ENCODE results near the gene CDH3. TPM values are rescaled to one million over a fixed set of nuclear protein-coding genes. Genes with fewer than 3 reads are reported as not detected.
"Not testable (repeated sequence)": the region's sequence is repeated elsewhere in the genome, so short reads cannot be mapped to it uniquely, and the experiment has no call there.

Gene CDH3
- total RNA-seq, 1 donor from 2014 or later, result 1.1 TPM

DNA sequence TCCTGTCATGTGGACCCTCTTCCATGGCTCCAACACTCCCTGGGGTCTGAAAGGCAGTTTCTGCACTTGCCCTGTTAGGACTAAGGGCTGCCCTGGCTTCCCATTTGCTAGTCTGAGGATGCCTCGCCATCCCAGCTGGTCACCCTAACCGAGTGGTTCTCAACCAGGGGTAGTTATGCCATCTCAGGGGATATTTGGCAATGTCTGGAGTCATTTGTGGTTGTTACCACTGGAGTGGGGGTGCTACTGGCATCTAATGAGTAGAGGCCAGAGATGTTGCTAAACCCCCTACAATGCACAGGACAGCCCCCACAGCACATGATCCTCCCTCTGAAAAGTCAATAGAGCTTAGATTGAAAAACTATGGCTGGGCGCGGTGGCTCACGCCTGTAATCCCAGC is 65.1 kb downstream of the CDH3 start:
- Mint-ChIP-seq H3K4me3 (ENCODE audit: unreplicated experiment) (no peak overlapping the region), H3K9me3 (ENCODE audit: low read depth) (no peaks in the 10 kb centered on the region), H3K27ac (ENCODE audit: unreplicated experiment) (no peak overlapping the region), H3K36me3 (ENCODE audit: low read depth) (peaks cover 1% of the 10 kb centered on the region), H3K27me3 (ENCODE audit: low read depth) (peaks cover 1% of the 10 kb centered on the region), H3K4me1 (ENCODE audit: low read depth) (peaks cover 14% of the 10 kb centered on the region)
- DNase-seq (ENCODE audit: low spot score), result no peak
- TF ChIP-seq, protein P1, sequence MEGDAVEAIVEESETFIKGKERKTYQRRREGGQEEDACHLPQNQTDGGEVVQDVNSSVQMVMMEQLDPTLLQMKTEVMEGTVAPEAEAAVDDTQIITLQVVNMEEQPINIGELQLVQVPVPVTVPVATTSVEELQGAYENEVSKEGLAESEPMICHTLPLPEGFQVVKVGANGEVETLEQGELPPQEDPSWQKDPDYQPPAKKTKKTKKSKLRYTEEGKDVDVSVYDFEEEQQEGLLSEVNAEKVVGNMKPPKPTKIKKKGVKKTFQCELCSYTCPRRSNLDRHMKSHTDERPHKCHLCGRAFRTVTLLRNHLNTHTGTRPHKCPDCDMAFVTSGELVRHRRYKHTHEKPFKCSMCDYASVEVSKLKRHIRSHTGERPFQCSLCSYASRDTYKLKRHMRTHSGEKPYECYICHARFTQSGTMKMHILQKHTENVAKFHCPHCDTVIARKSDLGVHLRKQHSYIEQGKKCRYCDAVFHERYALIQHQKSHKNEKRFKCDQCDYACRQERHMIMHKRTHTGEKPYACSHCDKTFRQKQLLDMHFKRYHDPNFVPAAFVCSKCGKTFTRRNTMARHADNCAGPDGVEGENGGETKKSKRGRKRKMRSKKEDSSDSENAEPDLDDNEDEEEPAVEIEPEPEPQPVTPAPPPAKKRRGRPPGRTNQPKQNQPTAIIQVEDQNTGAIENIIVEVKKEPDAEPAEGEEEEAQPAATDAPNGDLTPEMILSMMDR (IDR thresholded peaks at IDR 0.05), result no peak

DNA sequence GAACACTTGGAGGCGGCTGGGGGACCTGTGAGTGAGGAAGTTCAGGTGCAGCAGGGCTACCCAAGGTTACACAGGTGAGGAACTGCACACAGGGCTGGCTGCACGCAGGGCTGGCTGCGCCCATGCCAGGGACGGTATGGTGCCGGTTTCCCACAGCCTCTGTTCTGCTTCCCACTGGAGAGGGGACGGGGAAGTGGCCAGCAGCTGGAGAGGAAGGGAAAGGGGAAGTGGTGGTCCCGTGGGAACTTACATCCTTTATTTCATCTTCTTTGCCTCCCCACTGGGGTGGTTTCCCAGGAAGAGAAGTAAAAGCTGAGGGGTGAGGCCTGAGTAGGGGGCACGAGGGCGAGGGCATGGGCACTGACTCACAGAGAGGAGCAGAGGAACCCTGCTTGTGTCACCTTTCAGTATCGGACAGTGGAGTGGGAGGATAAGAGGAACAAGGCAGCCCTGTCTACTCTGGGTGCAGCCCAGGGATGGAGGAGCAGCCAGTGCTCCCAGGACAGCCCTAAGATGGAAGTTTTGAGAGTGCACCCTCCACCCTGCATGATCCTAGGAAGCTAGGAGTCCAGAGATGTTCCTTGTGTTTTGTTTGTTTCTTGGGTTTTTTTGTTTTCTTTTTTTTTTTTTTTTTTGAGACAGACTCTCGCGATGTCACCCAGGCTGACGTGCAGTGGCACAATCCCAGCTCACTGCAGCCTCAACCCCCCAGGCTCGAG is 66.5 kb downstream of the CDH3 start:
- Mint-ChIP-seq H3K27me3 (ENCODE audit: low read depth) (peaks cover 1% of the 10 kb centered on the region), H3K36me3 (ENCODE audit: low read depth) (peaks cover 1% of the 10 kb centered on the region), H3K4me3 (ENCODE audit: unreplicated experiment) (no peak overlapping the region), H3K4me1 (ENCODE audit: low read depth) (peaks cover 21% of the 10 kb centered on the region), H3K27ac (ENCODE audit: unreplicated experiment) (no peak overlapping the region), H3K9me3 (ENCODE audit: low read depth) (no peaks in the 10 kb centered on the region)
- TF ChIP-seq, protein P1 (IDR thresholded peaks at IDR 0.05), result no peak
- no peak for DNase-seq (ENCODE audit: low spot score)

DNA sequence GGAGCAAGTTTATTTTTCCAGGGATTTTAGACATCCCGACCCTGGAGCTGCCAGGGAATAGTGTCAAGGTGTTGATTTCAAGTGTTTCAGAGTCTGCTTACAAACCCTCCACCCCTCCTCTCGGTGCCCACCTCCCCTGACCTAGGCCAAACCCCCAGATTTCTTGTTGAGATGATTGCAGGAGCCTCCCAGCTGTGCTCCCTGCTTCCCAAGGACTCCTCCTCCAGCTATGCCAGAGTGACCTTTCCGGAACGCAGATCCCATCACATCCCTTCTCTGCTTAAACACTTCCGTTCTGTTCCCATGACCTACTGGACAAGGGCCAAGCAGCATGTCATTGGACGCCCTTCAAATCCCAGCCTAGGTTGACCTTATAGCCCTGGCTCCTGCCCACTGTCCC is 68.3 kb downstream of the CDH3 start:
- Mint-ChIP-seq H3K27ac (ENCODE audit: unreplicated experiment) (no peak overlapping the region), H3K9me3 (ENCODE audit: low read depth) (no peaks in the 10 kb centered on the region), H3K36me3 (ENCODE audit: low read depth) (peaks cover 1% of the 10 kb centered on the region), H3K4me3 (ENCODE audit: unreplicated experiment) (no peak overlapping the region), H3K27me3 (ENCODE audit: low read depth) (peaks cover 1% of the 10 kb centered on the region), H3K4me1 (ENCODE audit: low read depth) (peaks cover 8% of the 10 kb centered on the region)
- DNase-seq (ENCODE audit: low spot score), result no peak
- TF ChIP-seq, protein P1 (IDR thresholded peaks at IDR 0.05), result no peak

DNA sequence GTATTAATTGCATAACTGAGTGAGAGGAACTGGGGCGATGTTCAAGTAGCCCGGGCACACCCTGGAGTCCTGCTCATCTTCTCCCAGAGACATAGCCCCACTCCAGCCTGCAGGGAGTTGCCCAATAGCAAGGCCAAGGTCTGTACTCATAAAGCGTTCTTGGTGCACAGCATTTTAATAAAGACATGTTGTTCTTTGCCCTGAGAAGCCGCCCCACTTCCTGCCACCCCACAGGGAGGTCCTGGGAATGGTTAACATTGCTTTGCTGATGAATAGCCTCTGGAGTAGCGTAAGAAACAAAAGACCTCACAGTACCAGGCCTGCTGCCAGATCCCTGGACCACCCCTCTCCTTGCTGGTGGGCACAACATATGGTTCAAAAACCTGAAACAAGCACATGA is 70.4 kb downstream of the CDH3 start:
- H3K4me1 Mint-ChIP-seq (ENCODE audit: low read depth), result peaks cover 7% of the 10 kb centered on the region
- peaks cover 1% of the 10 kb centered on the region for H3K27me3 Mint-ChIP-seq (ENCODE audit: low read depth)
- H3K27ac Mint-ChIP-seq (ENCODE audit: unreplicated experiment), result no peak overlapping the region
- H3K36me3 Mint-ChIP-seq (ENCODE audit: low read depth), result peaks cover 1% of the 10 kb centered on the region
- H3K9me3 Mint-ChIP-seq (ENCODE audit: low read depth), result no peaks in the 10 kb centered on the region
- H3K4me3 Mint-ChIP-seq (ENCODE audit: unreplicated experiment), result no peak overlapping the region
- DNase-seq (ENCODE audit: low spot score), result no peak
- TF ChIP-seq, protein P1 (IDR thresholded peaks at IDR 0.05), result no peak

DNA sequence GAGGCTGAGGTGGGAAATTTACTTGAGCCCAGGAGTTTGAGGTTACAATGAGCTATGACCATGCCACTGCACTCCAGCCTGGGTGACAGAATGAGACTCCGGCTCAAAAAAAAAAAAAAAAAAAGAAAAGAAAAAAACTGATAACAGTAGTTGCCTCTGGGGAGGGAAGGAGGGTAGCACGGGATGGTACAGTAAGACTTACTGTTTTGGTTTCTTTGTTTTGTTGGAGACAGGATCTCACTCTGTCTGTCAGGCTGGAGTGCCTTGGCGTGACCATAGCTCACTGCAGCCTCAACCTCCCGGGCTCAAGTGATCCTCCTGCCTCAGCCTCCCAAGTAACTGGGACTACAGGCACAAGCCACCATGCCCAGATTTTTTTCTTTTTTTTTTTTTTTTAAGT is 71.4 kb downstream of the CDH3 start:
- not testable (repeated sequence) for H3K27me3 Mint-ChIP-seq (ENCODE audit: low read depth); H3K4me3 Mint-ChIP-seq (ENCODE audit: unreplicated experiment); DNase-seq (ENCODE audit: low spot score); H3K4me1 Mint-ChIP-seq (ENCODE audit: low read depth); H3K36me3 Mint-ChIP-seq (ENCODE audit: low read depth); H3K9me3 Mint-ChIP-seq (ENCODE audit: low read depth); H3K27ac Mint-ChIP-seq (ENCODE audit: unreplicated experiment)

DNA sequence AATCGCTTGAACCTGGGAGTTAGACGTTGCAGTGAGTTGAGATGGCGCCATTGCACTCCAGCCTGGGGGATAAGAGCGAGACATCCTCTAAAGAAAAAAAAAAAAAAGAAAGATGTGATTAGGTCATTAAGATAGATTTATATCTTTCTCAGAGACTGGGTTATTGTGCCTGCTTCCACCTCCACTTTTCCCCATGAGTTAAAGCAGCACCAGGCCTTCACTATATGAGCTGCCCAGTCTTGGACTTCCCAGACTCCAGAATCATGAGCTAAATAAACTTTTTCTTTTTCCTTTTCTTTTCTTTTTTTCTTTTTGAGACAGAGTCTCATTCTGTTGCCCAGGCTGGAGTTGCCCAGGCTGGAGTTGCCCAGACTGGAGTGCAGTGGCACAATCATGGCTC is 72.6 kb downstream of the CDH3 start:
- Mint-ChIP-seq H3K9me3 (ENCODE audit: low read depth) (no peaks in the 10 kb centered on the region), H3K27ac (ENCODE audit: unreplicated experiment) (no peak overlapping the region), H3K4me1 (ENCODE audit: low read depth) (peaks cover 7% of the 10 kb centered on the region), H3K36me3 (ENCODE audit: low read depth) (peaks cover 1% of the 10 kb centered on the region), H3K4me3 (ENCODE audit: unreplicated experiment) (no peak overlapping the region), H3K27me3 (ENCODE audit: low read depth) (peaks cover 1% of the 10 kb centered on the region)
- no peak for DNase-seq (ENCODE audit: low spot score)
- TF ChIP-seq, protein P1 (IDR thresholded peaks at IDR 0.05), result no peak

All from chondrocyte (in vitro differentiated cells).